Calu3 (cell line): ENCODE data around the gene CDC14A. TPM values are rescaled to one million over a fixed set of nuclear protein-coding genes. Genes with fewer than 3 reads are reported as not detected.

Experiments
- BruUV-seq: library from RNA; stranded (reverse); fragments of 400-500 nt; replicated peaks from 2 replicates; lab custom pipeline; 2021; lab: Mats Ljungman, UMichigan
- CTCF ChIA-PET: fragments of 300-600 bp; sonication (Branson Sonifier 250); formaldehyde crosslinking; loops from one replicate; lab custom pipeline; 2022; ENCODE audit warnings: antibody characterized with exemption; lab: Charles Lee
- DNase-seq: peaks from one replicate; pipeline ENCODE4 v3.0.0; 2022
- H3K27ac Mint-ChIP-seq: one replicate; pipeline ENCODE4 v1.8.0; 2022; ENCODE audit warnings: mixed read lengths; ENCODE audit not compliant: unreplicated experiment
- H3K27me3 Mint-ChIP-seq: one replicate; pipeline ENCODE4 v1.8.0; 2022; ENCODE audit warnings: mixed read lengths; ENCODE audit not compliant: unreplicated experiment
- H3K36me3 Mint-ChIP-seq: one replicate; pipeline ENCODE4 v1.8.0; 2022; ENCODE audit warnings: mild to moderate bottlenecking, moderate library complexity, mixed read lengths; ENCODE audit not compliant: insufficient read depth, unreplicated experiment
- H3K4me1 Mint-ChIP-seq: one replicate; pipeline ENCODE4 v1.8.0; 2022; ENCODE audit warnings: mild to moderate bottlenecking, low read depth, mixed read lengths; ENCODE audit not compliant: unreplicated experiment
- H3K4me3 Mint-ChIP-seq: one replicate; pipeline ENCODE4 v1.8.0; 2022; ENCODE audit warnings: mild to moderate bottlenecking, low read depth, moderate library complexity, mixed read lengths; ENCODE audit not compliant: unreplicated experiment
- H3K9me3 Mint-ChIP-seq: one replicate; pipeline ENCODE4 v1.8.0; 2022; ENCODE audit warnings: low read depth, mixed read lengths; ENCODE audit not compliant: unreplicated experiment
- CTCF ChIP-seq: fragments of 200-600 bp; IDR thresholded peaks from one replicate; pipeline ENCODE4 v1.8.0; 2022; ENCODE audit warnings: antibody characterized with exemption; ENCODE audit not compliant: unreplicated experiment
- intact Hi-C: fragments of 100-400 bp; cut with micrococcal nuclease; formaldehyde crosslinking; loops from one replicate; pipeline ENCODE4 v1.10.0; 2022; ENCODE audit not compliant: unreplicated experiment
- total RNA-seq: library from RNA; stranded (reverse); gene quantifications from 2 replicates; pipeline ENCODE4 v1.2.3, GENCODE V29; 2022

CDC14A gene
- total RNA-seq, 1 experiment from 2014 or later: 8.5 TPM

GRCh38 chr1:100449477-100449876 lies 97.2 kb downstream of the CDC14A start:
- intact Hi-C loops: no loop called here
- H3K27ac Mint-ChIP-seq: no peak overlapping the region
- no peak for TF ChIP-seq CTCF
- H3K27me3 Mint-ChIP-seq: no peaks in the 10 kb centered on the region
- no peaks in the 10 kb centered on the region for H3K36me3 Mint-ChIP-seq
- H3K4me3 Mint-ChIP-seq: no peak overlapping the region
- DNase-seq: no peak
- CTCF ChIA-PET: no interaction called here
- H3K9me3 Mint-ChIP-seq: no peaks in the 10 kb centered on the region
- BruUV-seq: no TSS peak
- H3K4me1 Mint-ChIP-seq: no peaks in the 10 kb centered on the region

GRCh38 chr1:100452641-100453040 lies 100.3 kb downstream of the CDC14A start:
- intact Hi-C loops: loop anchor here (10.0 kb wide), 1 partner anchor 318 kb away; the partner anchor contains the start of genes SASS6 and TRMT13
- DNase-seq: no peak
- CTCF ChIA-PET: no interaction called here
- Mint-ChIP-seq H3K27ac (no peak overlapping the region), H3K4me3 (no peak overlapping the region), H3K4me1 (no peaks in the 10 kb centered on the region), H3K27me3 (no peaks in the 10 kb centered on the region), H3K9me3 (no peaks in the 10 kb centered on the region), H3K36me3 (no peaks in the 10 kb centered on the region)
- BruUV-seq: no TSS peak
- no peak for TF ChIP-seq CTCF

GRCh38 chr1:100455478-100456072 lies 103.3 kb downstream of the CDC14A start:
- no peak for DNase-seq
- H3K36me3 Mint-ChIP-seq: no peaks in the 10 kb centered on the region
- no peak overlapping the region for H3K4me3 Mint-ChIP-seq
- TF ChIP-seq CTCF: peak; percentile 38
- H3K9me3 Mint-ChIP-seq: no peaks in the 10 kb centered on the region
- no TSS peak for BruUV-seq
- intact Hi-C loops: loop anchor here (1.0 to 10.0 kb wide), 4 partner anchors 103 to 321 kb away; partner anchors contain the start of genes CDC14A, SASS6 and TRMT13
- no peak overlapping the region for H3K27ac Mint-ChIP-seq
- peaks cover 13% of the 10 kb centered on the region for H3K4me1 Mint-ChIP-seq
- no peaks in the 10 kb centered on the region for H3K27me3 Mint-ChIP-seq
- CTCF ChIA-PET: interaction anchor here (0.6 to 1.0 kb wide), 4 partner anchors 8 to 413 kb away, joined by 3 read pairs; no protein-coding TSS in a partner anchor

GRCh38 chr1:100456880-100457279 lies 104.6 kb downstream of the CDC14A start:
- H3K27ac Mint-ChIP-seq: no peak overlapping the region
- H3K4me1 Mint-ChIP-seq: peaks cover 13% of the 10 kb centered on the region
- no TSS peak for BruUV-seq
- CTCF ChIA-PET: interaction anchor here (0.6 to 0.7 kb wide), 3 partner anchors 164 to 953 kb away, joined by 3 to 4 read pairs (median 3); no protein-coding TSS in a partner anchor
- H3K4me3 Mint-ChIP-seq: no peak overlapping the region
- no peaks in the 10 kb centered on the region for H3K27me3 Mint-ChIP-seq
- intact Hi-C loops: loop anchor here (5.0 to 10.0 kb wide), 3 partner anchors 105 to 322 kb away; partner anchors contain the start of genes CDC14A, SASS6 and TRMT13
- no peaks in the 10 kb centered on the region for H3K9me3 Mint-ChIP-seq
- DNase-seq: no peak
- TF ChIP-seq CTCF: no peak
- no peaks in the 10 kb centered on the region for H3K36me3 Mint-ChIP-seq
